GM12873 (cell line): ENCODE results near the gene YIPF5.

Experiments used
- CTCF ChIP-seq: IDR thresholded peaks from 2 replicates; pipeline ENCODE4 v1.5.1; 2012; ENCODE audit warnings: low read depth, mild to moderate bottlenecking, moderate library complexity, low read length, control low read depth; ENCODE audit not compliant: insufficient read depth; ENCODE audit errors: missing control alignments

YIPF5 gene

DNA sequence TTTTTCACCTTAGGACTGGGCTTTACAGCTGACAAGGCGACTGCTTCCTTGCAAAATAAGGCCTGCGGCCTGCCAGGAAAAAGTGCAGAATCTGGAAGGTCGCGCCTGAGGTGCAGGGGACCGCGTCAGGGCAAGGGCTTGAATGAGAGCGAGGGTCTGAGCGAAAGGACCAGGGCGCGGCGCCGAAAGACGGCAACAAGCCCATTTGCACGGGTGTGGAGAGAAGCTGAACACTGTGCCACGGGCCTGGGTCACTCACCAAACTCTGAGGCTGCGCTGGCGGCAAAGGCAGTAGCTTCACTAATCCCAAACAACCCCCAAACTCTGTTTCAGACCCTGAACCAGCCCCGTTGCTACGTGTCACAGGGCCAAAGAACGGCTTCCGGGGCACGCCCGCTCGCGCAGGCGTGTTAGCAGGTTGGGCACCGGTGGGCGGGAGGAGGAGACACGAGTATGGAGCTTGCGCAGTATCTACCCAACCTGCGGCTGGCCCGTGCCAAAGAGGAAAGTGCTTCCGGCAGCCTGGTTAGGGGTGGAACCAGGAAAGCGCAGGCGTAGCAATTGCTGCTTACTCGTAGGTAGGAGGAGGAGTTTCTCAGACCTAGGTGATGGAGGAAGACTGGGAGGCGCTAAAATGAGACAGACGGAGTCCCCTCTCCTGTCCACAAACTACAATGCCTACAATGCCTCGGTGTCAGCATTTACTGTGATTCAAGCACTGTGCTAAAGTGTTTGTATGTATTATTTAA is at the start of gene YIPF5, which contains the start of gene KCTD16:
Gene YIPF5, minus strand, starts transcription at position 384 of the 749 bp plus-strand sequence. CDS start 704 bp downstream, outside the sequence.
Gene KCTD16, plus strand, starts transcription at position 598 of the 749 bp plus-strand sequence.
- no peak for TF ChIP-seq CTCF

DNA sequence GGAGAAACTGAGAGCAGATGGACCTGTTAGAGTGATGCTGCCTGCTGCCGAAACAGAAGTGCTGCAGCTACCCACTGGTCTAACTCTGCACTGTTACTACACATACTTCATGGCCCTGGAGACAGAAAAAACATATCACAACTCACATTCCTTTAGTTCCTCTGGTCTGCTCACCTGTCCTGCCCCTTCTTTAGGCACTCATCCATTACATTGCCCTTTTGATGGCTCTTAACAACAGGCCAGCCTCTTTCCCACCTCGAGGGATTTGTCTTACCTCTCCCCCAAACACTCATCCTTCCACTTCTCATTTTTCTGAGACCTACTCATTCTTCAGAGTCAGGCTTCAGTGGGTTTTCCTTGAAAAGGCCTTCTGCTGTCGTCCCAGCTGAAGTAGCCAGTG is 49.4 kb upstream of the YIPF5 start:
- TF ChIP-seq CTCF = no peak

- TF ChIP-seq CTCF = no peak
Measured at GRCh38 chr5:144210655-144211054, 40.2 kb upstream of the YIPF5 start.

DNA sequence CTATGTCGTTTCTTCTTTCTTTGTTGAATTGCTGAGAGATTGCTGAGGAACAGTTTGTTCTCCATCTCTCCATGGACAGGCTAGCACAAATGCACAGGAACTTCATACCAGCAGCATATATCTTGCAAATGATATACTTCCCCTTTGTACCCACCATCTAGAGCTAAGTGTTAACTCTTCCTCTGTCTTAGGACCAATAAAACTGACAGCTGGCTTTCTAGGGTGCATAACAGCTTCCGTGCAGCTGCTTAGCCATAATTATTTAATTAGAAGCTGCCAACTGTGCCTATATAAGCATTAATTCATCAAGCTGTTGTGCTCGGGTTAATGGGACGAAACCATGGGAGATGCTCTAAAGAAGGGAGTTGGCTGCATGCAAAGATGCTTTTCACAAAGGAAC is 38.9 kb upstream of the YIPF5 start:
- no peak for TF ChIP-seq CTCF

DNA sequence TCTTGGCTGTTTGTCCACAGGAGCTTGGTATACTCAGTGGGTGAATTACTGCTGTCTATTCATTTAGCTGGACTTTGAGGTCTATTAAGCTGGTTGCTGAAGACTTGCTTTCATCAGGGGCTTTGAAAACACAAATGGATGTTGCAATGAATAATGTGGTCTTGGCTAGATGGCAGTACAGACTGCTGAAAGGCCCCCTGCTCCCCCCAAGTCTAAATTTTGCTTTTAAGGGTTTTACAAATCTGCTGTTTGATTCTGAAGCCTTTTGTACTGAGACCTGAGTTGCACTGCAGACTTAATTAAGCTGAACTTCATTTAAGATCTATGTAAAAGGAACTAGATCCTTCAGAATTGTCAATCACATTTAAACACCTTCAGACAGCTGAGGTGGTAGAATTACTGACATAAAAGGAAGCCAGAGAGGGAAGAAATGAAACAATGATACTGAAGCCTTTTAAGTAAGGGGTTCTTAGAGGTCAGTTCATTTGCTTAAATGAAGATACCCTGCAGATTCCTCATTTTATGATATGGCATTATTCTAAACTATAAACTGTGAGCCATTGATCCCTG is 37.5 kb upstream of the YIPF5 start:
- no peak for TF ChIP-seq CTCF

DNA sequence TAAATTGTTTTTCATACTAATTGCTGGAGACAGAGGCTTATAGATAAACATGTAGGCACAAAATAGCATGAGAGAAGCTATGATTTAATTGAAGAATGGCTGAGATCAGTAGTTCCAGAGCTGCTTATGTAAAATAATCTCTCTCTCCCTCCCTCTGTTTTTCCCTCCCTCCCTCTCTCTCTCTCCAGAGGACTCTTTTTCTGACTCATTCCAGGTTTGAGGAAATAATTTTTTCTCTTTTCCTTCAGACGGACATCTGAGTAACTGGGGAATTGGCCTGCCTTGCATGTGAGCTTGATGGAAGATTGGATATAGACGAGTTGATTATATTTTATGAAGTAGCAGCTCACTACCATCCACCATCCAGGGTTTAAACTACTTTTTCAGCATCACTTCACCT is 35.7 kb upstream of the YIPF5 start:
- no peak for TF ChIP-seq CTCF

- no peak for TF ChIP-seq CTCF
Measured at GRCh38 chr5:144205141-144205551, 34.7 kb upstream of the YIPF5 start.
